GM23338 (cell line): ENCODE measurements around the gene RTL1. TPM values are rescaled to one million over a fixed set of nuclear protein-coding genes. Genes with fewer than 3 reads are reported as not detected.

Experiments used
- ATAC-seq: fragments of 200-7000 bp; cut with Tn5 transposase; 3 replicates; pipeline ENCODE4 v1.9.1; 2020
- DNase-seq: peaks from one replicate; pipeline ENCODE4 v3.0.0-alpha.2; 2015; ENCODE audit warnings: low spot score
- H2AFZ ChIP-seq: fragments of 200-600 bp; sonication (generic); 2 replicates; pipeline ENCODE4 v1.8.0; 2016; ENCODE audit warnings: antibody characterized with exemption, mild to moderate bottlenecking, moderate library complexity
- H3F3A ChIP-seq: fragments of 200-600 bp; sonication (generic); replicated peaks from 2 replicates; pipeline ENCODE4 v1.8.0; 2017; ENCODE audit warnings: antibody characterized with exemption, mixed run types, low read depth
- H3K27ac ChIP-seq: fragments of 200-600 bp; sonication (generic); 2 replicates; pipeline ENCODE4 v1.6.1; 2016; ENCODE audit warnings: low read depth
- H3K27me3 ChIP-seq: fragments of 200-600 bp; sonication (generic); 2 replicates; pipeline ENCODE4 v1.8.0; 2016; ENCODE audit warnings: mild to moderate bottlenecking, mixed run types, moderate library complexity; ENCODE audit not compliant: insufficient read depth
- H3K36me3 ChIP-seq: fragments of 200-600 bp; sonication (generic); 2 replicates; pipeline ENCODE4 v1.8.0; 2016; ENCODE audit warnings: mild to moderate bottlenecking; ENCODE audit not compliant: insufficient read depth
- H3K4me1 ChIP-seq: fragments of 200-600 bp; sonication (generic); 2 replicates; pipeline ENCODE4 v1.8.0; 2016; ENCODE audit warnings: mild to moderate bottlenecking, moderate library complexity; ENCODE audit not compliant: insufficient read depth
- H3K4me2 ChIP-seq: fragments of 200-600 bp; sonication (generic); 2 replicates; pipeline ENCODE4 v1.7.1; 2017; ENCODE audit warnings: mixed run types
- H3K4me3 ChIP-seq: fragments of 200-600 bp; sonication (generic); 2 replicates; pipeline ENCODE4 v1.6.1; 2016; ENCODE audit warnings: mixed run types
- H3K79me2 ChIP-seq: fragments of 200-600 bp; sonication (generic); replicated peaks from 2 replicates; pipeline ENCODE4 v1.8.0; 2017; ENCODE audit warnings: mild to moderate bottlenecking; ENCODE audit not compliant: insufficient read depth
- H3K9me2 ChIP-seq: fragments of 200-600 bp; sonication (generic); 2 replicates; pipeline ENCODE4 v1.8.0; 2017; ENCODE audit not compliant: insufficient read depth
- H4K20me1 ChIP-seq: fragments of 200-600 bp; sonication (generic); replicated peaks from 2 replicates; pipeline ENCODE4 v1.8.0; 2017; ENCODE audit warnings: mild to moderate bottlenecking; ENCODE audit not compliant: insufficient read depth
- H3K27ac Mint-ChIP-seq: 2 replicates; pipeline ENCODE4 v1.8.0; 2020; ENCODE audit warnings: inconsistent platforms, mild to moderate bottlenecking, moderate library complexity, mixed read lengths
- H3K27me3 Mint-ChIP-seq: 3 replicates; pipeline ENCODE4 v1.8.0; 2022; ENCODE audit warnings: low read depth, mild to moderate bottlenecking, moderate library complexity, mixed read lengths, inconsistent platforms; ENCODE audit not compliant: insufficient read depth, poor library complexity
- H3K36me3 Mint-ChIP-seq: 3 replicates; pipeline ENCODE4 v1.8.0; 2021; ENCODE audit warnings: low read depth, mild to moderate bottlenecking, inconsistent platforms, moderate library complexity, mixed read lengths
- H3K4me1 Mint-ChIP-seq: 3 replicates; pipeline ENCODE4 v1.8.0; 2020; ENCODE audit warnings: mild to moderate bottlenecking, inconsistent platforms, mixed read lengths
- H3K4me3 Mint-ChIP-seq: 3 replicates; pipeline ENCODE4 v1.8.0; 2021; ENCODE audit warnings: moderate library complexity, mild to moderate bottlenecking, inconsistent platforms, mixed read lengths
- H3K9me3 Mint-ChIP-seq: 3 replicates; pipeline ENCODE4 v1.8.0; 2020; ENCODE audit warnings: moderate library complexity, mild to moderate bottlenecking, inconsistent platforms, mixed read lengths
- CREB1 ChIP-seq: fragments of 250-450 bp; sonication (Bioruptor Pico); IDR thresholded peaks from 2 replicates; pipeline ENCODE4 v1.5.0; 2020; ENCODE audit warnings: low read depth, mild to moderate bottlenecking, moderate library complexity
- EZH2 ChIP-seq: fragments of 200-600 bp; sonication (generic); IDR thresholded peaks from one replicate; pipeline ENCODE4 v1.8.0; 2017; ENCODE audit warnings: antibody characterized with exemption, mild to moderate bottlenecking, low read depth; ENCODE audit not compliant: unreplicated experiment
- EZH2phosphoT487 ChIP-seq: fragments of 200-600 bp; sonication (generic); IDR thresholded peaks from one replicate; pipeline ENCODE4 v1.8.1; 2018; ENCODE audit warnings: antibody characterized with exemption; ENCODE audit not compliant: unreplicated experiment
- JUNB ChIP-seq: IDR thresholded peaks from one replicate; pipeline ENCODE4 v1.6.1; 2016; ENCODE audit warnings: antibody characterized with exemption; ENCODE audit not compliant: unreplicated experiment
- NANOG ChIP-seq: IDR thresholded peaks from 2 replicates; pipeline ENCODE4 v1.6.1; 2016; ENCODE audit warnings: antibody characterized with exemption, borderline replicate concordance
- POLR2AphosphoS5 ChIP-seq: IDR thresholded peaks from 2 replicates; pipeline ENCODE4 v1.6.1; 2016; ENCODE audit warnings: antibody characterized with exemption, low read depth
- STAT1 ChIP-seq: IDR thresholded peaks from one replicate; pipeline ENCODE4 v1.6.1; 2016; ENCODE audit warnings: antibody characterized with exemption; ENCODE audit not compliant: unreplicated experiment
- ZNF114 ChIP-seq: fragments of 250-450 bp; sonication (Bioruptor Pico); IDR thresholded peaks from 2 replicates; pipeline ENCODE4 v1.5.0; 2020; ENCODE audit warnings: mild to moderate bottlenecking, moderate library complexity
- ZNF331 ChIP-seq: fragments of 250-450 bp; sonication (Bioruptor Pico); IDR thresholded peaks from 2 replicates; pipeline ENCODE4 v1.5.0; 2020; ENCODE audit warnings: low read depth, mild to moderate bottlenecking, moderate library complexity
- polyA plus RNA-seq: library from polyadenylated mRNA; unstranded; fragments of >200 nt; fragmentation: Nextera tagmentation; extraction: Ambion mirVana; gene quantifications from 2 replicates; pipeline ENCODE4 v1.2.1, GENCODE V29; 2016
- total RNA-seq: library from RNA; depleted of rRNA; stranded (reverse); fragments of >200 nt; shearing (Covaris generic); gene quantifications from 2 replicates; pipeline ENCODE4 v1.2.3, GENCODE V29; 2014
- TF ChIP-seq, protein P1 (sequence below): IDR thresholded peaks from 2 replicates; pipeline ENCODE4 v1.6.1; 2016; ENCODE audit warnings: antibody characterized with exemption
- TF ChIP-seq, protein P2 (sequence below): IDR thresholded peaks from one replicate; pipeline ENCODE4 v1.6.1; 2018; ENCODE audit warnings: antibody characterized with exemption; ENCODE audit not compliant: unreplicated experiment
- TF ChIP-seq, protein P3 (sequence below): fragments of 250-450 bp; sonication (Bioruptor Pico); IDR thresholded peaks from 2 replicates; pipeline ENCODE4 v1.5.0; 2020; ENCODE audit warnings: mild to moderate bottlenecking, moderate library complexity
- TF ChIP-seq, protein P4 (sequence below), 2 experiments: fragments of 200-600 bp in 1 of 2; sonication (generic) in 1 of 2; conservative IDR thresholded peaks; 2 replicates each; pipeline versions ENCODE4 v1.5.1 to v1.6.1; 2016 to 2017; ENCODE audit warnings: antibody characterized with exemption in 2 of 2, low read depth in 2 of 2, mild to moderate bottlenecking in 2 of 2, moderate library complexity in 1 of 2

RTL1 gene
- total and polyA plus RNA-seq, 2 experiments from 2014 or later: not detected

DNA sequence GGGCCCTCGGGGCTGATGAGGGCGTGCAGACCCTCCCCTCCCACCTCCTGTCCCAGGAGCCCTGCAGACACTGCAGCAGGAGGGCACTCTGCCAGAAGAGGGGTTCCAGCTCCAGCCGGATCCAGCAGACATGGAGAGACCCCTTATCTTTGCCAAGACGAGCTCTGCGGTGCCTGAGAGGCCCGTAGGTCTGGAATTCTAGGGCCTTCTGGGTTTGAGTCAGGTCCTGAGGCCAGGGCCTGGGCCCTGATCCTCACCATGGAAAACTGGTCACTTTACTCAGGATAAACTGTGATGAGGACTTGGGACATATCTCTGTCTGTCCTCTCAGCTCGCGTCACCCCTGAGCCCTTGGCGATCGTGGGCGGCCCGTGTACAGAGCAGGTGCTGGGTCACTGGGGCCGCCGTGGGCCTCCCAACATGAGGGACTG is 63.8 kb downstream of the RTL1 start:
- Mint-ChIP-seq H3K4me3 (no peak overlapping the region), H3K4me1 (peaks cover 46% of the 10 kb centered on the region), H3K9me3 (no peaks in the 10 kb centered on the region), H3K27me3 (peaks cover 23% of the 10 kb centered on the region), H3K27ac (no peak overlapping the region), H3K36me3 (no peaks in the 10 kb centered on the region; the same call in 2 of the 3 replicates)
- H4K20me1 ChIP-seq: no peaks in the 10 kb centered on the region
- peak; percentile 24 for ATAC-seq
- H3F3A ChIP-seq: no peaks in the 10 kb centered on the region
- H3K27ac ChIP-seq: no peak overlapping the region
- no peaks in the 10 kb centered on the region for H3K79me2 ChIP-seq
- no peaks in the 10 kb centered on the region for H3K36me3 ChIP-seq
- H3K4me2 ChIP-seq: no peak overlapping the region
- no peak for TF ChIP-seq NANOG
- TF ChIP-seq, protein P1, sequence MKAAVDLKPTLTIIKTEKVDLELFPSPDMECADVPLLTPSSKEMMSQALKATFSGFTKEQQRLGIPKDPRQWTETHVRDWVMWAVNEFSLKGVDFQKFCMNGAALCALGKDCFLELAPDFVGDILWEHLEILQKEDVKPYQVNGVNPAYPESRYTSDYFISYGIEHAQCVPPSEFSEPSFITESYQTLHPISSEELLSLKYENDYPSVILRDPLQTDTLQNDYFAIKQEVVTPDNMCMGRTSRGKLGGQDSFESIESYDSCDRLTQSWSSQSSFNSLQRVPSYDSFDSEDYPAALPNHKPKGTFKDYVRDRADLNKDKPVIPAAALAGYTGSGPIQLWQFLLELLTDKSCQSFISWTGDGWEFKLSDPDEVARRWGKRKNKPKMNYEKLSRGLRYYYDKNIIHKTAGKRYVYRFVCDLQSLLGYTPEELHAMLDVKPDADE: no peak
- TF ChIP-seq ZNF114 (CRISPR knock-in tag): no peak
- TF ChIP-seq EZH2phosphoT487: no peak
- no peak for TF ChIP-seq EZH2
- no peak for TF ChIP-seq POLR2AphosphoS5
- no peak for TF ChIP-seq JUNB
- TF ChIP-seq CREB1: no peak
- TF ChIP-seq, protein P2, sequence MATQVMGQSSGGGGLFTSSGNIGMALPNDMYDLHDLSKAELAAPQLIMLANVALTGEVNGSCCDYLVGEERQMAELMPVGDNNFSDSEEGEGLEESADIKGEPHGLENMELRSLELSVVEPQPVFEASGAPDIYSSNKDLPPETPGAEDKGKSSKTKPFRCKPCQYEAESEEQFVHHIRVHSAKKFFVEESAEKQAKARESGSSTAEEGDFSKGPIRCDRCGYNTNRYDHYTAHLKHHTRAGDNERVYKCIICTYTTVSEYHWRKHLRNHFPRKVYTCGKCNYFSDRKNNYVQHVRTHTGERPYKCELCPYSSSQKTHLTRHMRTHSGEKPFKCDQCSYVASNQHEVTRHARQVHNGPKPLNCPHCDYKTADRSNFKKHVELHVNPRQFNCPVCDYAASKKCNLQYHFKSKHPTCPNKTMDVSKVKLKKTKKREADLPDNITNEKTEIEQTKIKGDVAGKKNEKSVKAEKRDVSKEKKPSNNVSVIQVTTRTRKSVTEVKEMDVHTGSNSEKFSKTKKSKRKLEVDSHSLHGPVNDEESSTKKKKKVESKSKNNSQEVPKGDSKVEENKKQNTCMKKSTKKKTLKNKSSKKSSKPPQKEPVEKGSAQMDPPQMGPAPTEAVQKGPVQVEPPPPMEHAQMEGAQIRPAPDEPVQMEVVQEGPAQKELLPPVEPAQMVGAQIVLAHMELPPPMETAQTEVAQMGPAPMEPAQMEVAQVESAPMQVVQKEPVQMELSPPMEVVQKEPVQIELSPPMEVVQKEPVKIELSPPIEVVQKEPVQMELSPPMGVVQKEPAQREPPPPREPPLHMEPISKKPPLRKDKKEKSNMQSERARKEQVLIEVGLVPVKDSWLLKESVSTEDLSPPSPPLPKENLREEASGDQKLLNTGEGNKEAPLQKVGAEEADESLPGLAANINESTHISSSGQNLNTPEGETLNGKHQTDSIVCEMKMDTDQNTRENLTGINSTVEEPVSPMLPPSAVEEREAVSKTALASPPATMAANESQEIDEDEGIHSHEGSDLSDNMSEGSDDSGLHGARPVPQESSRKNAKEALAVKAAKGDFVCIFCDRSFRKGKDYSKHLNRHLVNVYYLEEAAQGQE: no peak
- TF ChIP-seq, protein P3, sequence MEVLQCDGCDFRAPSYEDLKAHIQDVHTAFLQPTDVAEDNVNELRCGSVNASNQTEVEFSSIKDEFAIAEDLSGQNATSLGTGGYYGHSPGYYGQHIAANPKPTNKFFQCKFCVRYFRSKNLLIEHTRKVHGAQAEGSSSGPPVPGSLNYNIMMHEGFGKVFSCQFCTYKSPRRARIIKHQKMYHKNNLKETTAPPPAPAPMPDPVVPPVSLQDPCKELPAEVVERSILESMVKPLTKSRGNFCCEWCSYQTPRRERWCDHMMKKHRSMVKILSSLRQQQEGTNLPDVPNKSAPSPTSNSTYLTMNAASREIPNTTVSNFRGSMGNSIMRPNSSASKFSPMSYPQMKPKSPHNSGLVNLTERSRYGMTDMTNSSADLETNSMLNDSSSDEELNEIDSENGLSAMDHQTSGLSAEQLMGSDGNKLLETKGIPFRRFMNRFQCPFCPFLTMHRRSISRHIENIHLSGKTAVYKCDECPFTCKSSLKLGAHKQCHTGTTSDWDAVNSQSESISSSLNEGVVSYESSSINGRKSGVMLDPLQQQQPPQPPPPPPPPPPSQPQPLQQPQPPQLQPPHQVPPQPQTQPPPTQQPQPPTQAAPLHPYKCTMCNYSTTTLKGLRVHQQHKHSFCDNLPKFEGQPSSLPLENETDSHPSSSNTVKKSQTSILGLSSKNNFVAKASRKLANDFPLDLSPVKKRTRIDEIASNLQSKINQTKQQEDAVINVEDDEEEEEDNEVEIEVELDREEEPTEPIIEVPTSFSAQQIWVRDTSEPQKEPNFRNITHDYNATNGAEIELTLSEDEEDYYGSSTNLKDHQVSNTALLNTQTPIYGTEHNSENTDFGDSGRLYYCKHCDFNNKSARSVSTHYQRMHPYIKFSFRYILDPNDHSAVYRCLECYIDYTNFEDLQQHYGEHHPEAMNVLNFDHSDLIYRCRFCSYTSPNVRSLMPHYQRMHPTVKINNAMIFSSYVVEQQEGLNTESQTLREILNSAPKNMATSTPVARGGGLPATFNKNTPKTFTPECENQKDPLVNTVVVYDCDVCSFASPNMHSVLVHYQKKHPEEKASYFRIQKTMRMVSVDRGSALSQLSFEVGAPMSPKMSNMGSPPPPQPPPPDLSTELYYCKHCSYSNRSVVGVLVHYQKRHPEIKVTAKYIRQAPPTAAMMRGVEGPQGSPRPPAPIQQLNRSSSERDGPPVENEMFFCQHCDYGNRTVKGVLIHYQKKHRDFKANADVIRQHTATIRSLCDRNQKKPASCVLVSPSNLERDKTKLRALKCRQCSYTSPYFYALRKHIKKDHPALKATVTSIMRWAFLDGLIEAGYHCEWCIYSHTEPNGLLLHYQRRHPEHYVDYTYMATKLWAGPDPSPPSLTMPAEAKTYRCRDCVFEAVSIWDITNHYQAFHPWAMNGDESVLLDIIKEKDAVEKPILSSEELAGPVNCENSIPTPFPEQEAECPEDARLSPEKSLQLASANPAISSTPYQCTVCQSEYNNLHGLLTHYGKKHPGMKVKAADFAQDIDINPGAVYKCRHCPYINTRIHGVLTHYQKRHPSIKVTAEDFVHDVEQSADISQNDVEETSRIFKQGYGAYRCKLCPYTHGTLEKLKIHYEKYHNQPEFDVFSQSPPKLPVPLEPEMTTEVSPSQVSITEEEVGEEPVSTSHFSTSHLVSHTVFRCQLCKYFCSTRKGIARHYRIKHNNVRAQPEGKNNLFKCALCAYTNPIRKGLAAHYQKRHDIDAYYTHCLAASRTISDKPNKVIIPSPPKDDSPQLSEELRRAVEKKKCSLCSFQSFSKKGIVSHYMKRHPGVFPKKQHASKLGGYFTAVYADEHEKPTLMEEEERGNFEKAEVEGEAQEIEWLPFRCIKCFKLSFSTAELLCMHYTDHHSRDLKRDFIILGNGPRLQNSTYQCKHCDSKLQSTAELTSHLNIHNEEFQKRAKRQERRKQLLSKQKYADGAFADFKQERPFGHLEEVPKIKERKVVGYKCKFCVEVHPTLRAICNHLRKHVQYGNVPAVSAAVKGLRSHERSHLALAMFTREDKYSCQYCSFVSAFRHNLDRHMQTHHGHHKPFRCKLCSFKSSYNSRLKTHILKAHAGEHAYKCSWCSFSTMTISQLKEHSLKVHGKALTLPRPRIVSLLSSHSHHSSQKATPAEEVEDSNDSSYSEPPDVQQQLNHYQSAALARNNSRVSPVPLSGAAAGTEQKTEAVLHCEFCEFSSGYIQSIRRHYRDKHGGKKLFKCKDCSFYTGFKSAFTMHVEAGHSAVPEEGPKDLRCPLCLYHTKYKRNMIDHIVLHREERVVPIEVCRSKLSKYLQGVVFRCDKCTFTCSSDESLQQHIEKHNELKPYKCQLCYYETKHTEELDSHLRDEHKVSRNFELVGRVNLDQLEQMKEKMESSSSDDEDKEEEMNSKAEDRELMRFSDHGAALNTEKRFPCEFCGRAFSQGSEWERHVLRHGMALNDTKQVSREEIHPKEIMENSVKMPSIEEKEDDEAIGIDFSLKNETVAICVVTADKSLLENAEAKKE (CRISPR knock-in tag): no peak
- no peak for TF ChIP-seq STAT1
- TF ChIP-seq, protein P4, sequence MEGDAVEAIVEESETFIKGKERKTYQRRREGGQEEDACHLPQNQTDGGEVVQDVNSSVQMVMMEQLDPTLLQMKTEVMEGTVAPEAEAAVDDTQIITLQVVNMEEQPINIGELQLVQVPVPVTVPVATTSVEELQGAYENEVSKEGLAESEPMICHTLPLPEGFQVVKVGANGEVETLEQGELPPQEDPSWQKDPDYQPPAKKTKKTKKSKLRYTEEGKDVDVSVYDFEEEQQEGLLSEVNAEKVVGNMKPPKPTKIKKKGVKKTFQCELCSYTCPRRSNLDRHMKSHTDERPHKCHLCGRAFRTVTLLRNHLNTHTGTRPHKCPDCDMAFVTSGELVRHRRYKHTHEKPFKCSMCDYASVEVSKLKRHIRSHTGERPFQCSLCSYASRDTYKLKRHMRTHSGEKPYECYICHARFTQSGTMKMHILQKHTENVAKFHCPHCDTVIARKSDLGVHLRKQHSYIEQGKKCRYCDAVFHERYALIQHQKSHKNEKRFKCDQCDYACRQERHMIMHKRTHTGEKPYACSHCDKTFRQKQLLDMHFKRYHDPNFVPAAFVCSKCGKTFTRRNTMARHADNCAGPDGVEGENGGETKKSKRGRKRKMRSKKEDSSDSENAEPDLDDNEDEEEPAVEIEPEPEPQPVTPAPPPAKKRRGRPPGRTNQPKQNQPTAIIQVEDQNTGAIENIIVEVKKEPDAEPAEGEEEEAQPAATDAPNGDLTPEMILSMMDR (conservative IDR thresholded peaks at IDR 0.05; ENCODE audit: low read depth in 2 of 2): no peak
- no peak for TF ChIP-seq ZNF331
- H2AFZ ChIP-seq: peak overlapping the region; percentile 91
- H3K4me1 ChIP-seq: peaks cover 19% of the 10 kb centered on the region
- no peak for DNase-seq
- H3K27me3 ChIP-seq: no peaks in the 10 kb centered on the region
- no peaks in the 10 kb centered on the region for H3K9me2 ChIP-seq
- no peak overlapping the region for H3K4me3 ChIP-seq
